ENCODE results near the gene ALK. TPM values are rescaled to one million over a fixed set of nuclear protein-coding genes. Genes with fewer than 3 reads are reported as not detected.

Gene ALK
- total RNA-seq, 4 donors from 2014 or later = 0.32 to 0.42 TPM; not detected in 2

DNA sequence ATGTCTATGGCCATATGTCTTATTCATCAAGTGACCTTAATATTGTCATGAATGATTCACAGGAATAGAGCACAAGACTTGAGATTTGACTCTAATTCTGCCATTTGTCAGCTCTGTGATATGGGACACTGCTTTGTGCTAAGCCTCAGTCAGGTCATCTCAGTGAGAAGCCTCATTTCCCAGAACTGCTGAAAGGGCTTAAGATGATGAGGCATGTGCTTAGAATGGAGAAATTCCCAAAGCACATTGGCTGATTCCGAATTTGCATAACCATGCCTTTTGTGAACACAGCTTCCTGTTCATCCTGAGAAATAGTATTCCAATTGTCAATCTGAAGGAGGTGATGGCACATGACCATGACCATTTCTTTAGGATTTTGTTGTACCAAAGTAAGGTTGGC is 218.1 kb downstream of the ALK start:
- H3K9me3 ChIP-seq = no peaks in the 10 kb centered on the region
- H3K36me3 ChIP-seq = no peaks in the 10 kb centered on the region
- H3K27me3 ChIP-seq = no peaks in the 10 kb centered on the region
- WGBS = 100% methylated on average over 1 of the region's 1 CpG
- TF ChIP-seq EP300 (IDR thresholded peaks at IDR 0.05) = no peak
- TF ChIP-seq, protein P1, sequence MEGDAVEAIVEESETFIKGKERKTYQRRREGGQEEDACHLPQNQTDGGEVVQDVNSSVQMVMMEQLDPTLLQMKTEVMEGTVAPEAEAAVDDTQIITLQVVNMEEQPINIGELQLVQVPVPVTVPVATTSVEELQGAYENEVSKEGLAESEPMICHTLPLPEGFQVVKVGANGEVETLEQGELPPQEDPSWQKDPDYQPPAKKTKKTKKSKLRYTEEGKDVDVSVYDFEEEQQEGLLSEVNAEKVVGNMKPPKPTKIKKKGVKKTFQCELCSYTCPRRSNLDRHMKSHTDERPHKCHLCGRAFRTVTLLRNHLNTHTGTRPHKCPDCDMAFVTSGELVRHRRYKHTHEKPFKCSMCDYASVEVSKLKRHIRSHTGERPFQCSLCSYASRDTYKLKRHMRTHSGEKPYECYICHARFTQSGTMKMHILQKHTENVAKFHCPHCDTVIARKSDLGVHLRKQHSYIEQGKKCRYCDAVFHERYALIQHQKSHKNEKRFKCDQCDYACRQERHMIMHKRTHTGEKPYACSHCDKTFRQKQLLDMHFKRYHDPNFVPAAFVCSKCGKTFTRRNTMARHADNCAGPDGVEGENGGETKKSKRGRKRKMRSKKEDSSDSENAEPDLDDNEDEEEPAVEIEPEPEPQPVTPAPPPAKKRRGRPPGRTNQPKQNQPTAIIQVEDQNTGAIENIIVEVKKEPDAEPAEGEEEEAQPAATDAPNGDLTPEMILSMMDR (IDR thresholded peaks at IDR 0.05) = no peak
- TF ChIP-seq POLR2AphosphoS5 (IDR thresholded peaks at IDR 0.05) = no peak
- TF ChIP-seq POLR2A (IDR thresholded peaks at IDR 0.05) = no peak
- H3K4me1 ChIP-seq = no peaks in the 10 kb centered on the region
- no peak for DNase-seq (ENCODE audit: low spot score in 2 of 2)
- no peak overlapping the region for H3K4me3 ChIP-seq
- H3K27ac ChIP-seq = no peak overlapping the region

DNA sequence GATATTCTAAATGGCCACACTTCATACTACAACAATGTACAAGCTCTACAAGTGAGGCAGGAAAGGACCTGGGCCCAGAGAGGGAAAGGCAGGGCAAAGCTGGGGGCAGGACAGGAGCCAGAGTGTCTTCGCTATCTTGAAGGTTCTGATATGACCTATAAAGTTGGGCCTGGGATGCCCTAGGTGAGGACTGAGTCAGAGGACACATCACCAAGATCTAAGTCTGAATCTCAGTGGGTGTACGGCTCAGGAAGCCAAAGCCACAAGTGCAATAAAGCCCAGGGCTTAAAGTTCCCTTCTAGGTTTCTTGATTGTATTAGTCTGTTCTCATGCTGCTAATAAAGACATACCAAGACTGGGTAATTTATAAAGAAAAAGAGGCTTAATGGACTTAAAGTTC is 219.1 kb downstream of the ALK start:
- no peaks in the 10 kb centered on the region for H3K36me3 ChIP-seq
- H3K9me3 ChIP-seq = no peaks in the 10 kb centered on the region
- H3K27ac ChIP-seq = no peak overlapping the region
- 78% methylated on average over 2 of the region's 2 CpGs for WGBS
- DNase-seq (ENCODE audit: low spot score in 2 of 2) = no peak
- no peaks in the 10 kb centered on the region for H3K4me1 ChIP-seq
- H3K27me3 ChIP-seq = no peaks in the 10 kb centered on the region
- no peak overlapping the region for H3K4me3 ChIP-seq
- no peak for TF ChIP-seq POLR2AphosphoS5 (IDR thresholded peaks at IDR 0.05)
- no peak for TF ChIP-seq EP300 (IDR thresholded peaks at IDR 0.05)
- TF ChIP-seq, protein P1 (IDR thresholded peaks at IDR 0.05) = no peak
- TF ChIP-seq POLR2A (IDR thresholded peaks at IDR 0.05) = no peak

DNA sequence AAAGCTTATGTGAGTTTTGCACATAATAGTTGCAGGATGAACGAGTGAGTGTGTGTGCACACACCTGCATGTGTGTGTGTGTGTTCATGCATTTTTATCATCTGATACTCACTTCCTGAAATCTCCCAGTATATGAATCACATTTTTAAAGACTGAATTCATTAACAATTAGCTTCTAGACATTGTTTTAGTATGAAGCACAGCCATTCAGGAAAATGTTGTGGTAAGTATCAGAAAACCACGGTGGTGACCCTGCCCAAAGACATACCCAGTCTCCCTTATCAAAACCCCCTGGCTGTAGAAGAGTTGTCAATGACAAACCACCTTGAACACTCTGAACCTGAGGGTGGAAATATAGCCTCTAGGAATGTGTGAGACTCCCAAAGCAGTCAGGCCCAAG is 220.8 kb downstream of the ALK start:
- H3K4me3 ChIP-seq = no peak overlapping the region
- 70% methylated on average over 2 of the region's 2 CpGs for WGBS

GRCh38 chr2:29699045-29699444 is 222.3 kb downstream of the ALK start:
- H3K9me3 ChIP-seq = no peaks in the 10 kb centered on the region
- TF ChIP-seq, protein P1 (IDR thresholded peaks at IDR 0.05) = no peak
- TF ChIP-seq EP300 (IDR thresholded peaks at IDR 0.05) = no peak
- TF ChIP-seq POLR2AphosphoS5 (IDR thresholded peaks at IDR 0.05) = no peak
- no peak for TF ChIP-seq POLR2A (IDR thresholded peaks at IDR 0.05)
- H3K27me3 ChIP-seq = no peaks in the 10 kb centered on the region
- no peak overlapping the region for H3K27ac ChIP-seq
- 74% methylated on average over 4 of the region's 4 CpGs for WGBS
- H3K4me3 ChIP-seq = no peak overlapping the region
- H3K36me3 ChIP-seq = no peaks in the 10 kb centered on the region
- DNase-seq (ENCODE audit: low spot score in 2 of 2) = no peak
- H3K4me1 ChIP-seq = no peaks in the 10 kb centered on the region

More for the DNA sequence above, 220.8 kb downstream of the ALK start:
- no peak for TF ChIP-seq EP300 (IDR thresholded peaks at IDR 0.05)
- no peak for TF ChIP-seq POLR2AphosphoS5 (IDR thresholded peaks at IDR 0.05)
- TF ChIP-seq POLR2A (IDR thresholded peaks at IDR 0.05) = no peak
- TF ChIP-seq, protein P1 (IDR thresholded peaks at IDR 0.05) = no peak
- no peak for DNase-seq (ENCODE audit: low spot score in 2 of 2)
- Histone ChIP-seq H3K9me3 (no peaks in the 10 kb centered on the region), H3K4me1 (no peaks in the 10 kb centered on the region), H3K27me3 (no peaks in the 10 kb centered on the region), H3K27ac (no peak overlapping the region), H3K36me3 (no peaks in the 10 kb centered on the region)

GRCh38 chr2:29698216-29698615 is 223.2 kb downstream of the ALK start:
- 89% methylated on average over 3 of the region's 3 CpGs for WGBS
- no peak overlapping the region for H3K27ac ChIP-seq
- TF ChIP-seq EP300 (IDR thresholded peaks at IDR 0.05) = no peak
- TF ChIP-seq, protein P1 (IDR thresholded peaks at IDR 0.05) = no peak
- TF ChIP-seq POLR2AphosphoS5 (IDR thresholded peaks at IDR 0.05) = no peak
- TF ChIP-seq POLR2A (IDR thresholded peaks at IDR 0.05) = no peak
- H3K4me1 ChIP-seq = no peaks in the 10 kb centered on the region
- no peaks in the 10 kb centered on the region for H3K36me3 ChIP-seq
- DNase-seq (ENCODE audit: low spot score in 2 of 2) = no peak
- H3K9me3 ChIP-seq = no peaks in the 10 kb centered on the region
- H3K27me3 ChIP-seq = no peaks in the 10 kb centered on the region
- H3K4me3 ChIP-seq = no peak overlapping the region
